GM19193 (cell line): Measurements from ENCODE around the gene CPZ.

Experiments used
- POLR2A ChIP-seq: IDR thresholded peaks from 4 replicates; pipeline ENCODE4 v1.6.1; 2011; ENCODE audit not compliant: insufficient read depth, insufficient read length; ENCODE audit errors: extremely low read depth

The CPZ gene

DNA sequence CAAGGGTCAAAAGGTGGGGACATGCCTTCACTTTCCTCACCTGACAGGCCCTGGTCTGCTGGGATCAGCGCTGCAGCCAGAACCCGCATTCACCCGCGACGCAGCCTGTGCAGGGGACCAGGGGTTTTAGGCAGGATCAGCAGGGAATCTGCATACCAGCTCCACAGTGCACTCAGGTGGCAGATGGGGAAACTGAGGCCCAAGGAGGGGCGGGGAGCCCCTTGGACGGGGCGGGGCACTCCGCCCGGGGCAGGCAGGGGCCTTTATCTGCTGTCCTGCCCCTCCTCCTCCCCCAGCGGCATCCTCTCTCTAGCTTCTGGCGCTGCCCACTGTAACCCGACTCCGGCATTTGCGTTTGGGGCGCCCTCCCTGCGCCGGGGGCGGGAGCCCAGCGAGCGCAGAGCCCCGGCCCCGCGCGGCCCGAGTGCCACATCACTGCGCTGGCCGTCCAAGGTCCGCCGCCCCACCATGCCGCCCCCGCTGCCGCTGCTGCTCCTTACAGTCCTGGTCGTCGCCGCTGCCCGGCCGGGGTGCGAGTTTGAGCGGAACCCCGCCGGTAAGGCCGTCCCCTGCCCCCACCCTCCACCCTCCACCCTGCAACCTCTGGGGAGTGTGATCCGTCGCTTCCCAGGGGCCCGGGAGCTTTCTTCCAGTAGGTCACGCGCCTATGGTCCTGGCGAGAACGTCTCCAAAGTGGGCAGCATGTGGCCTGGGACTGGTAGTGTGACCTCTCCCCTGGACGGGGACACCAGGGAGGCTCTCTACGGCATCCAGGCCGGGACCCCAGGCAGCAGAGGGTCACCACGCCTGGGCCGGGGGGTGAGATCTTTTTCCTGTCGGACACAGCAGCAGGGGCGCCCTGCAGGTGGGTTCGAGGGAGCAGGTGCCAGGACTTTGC, at the start of gene CPZ:
CPZ (plus strand) TSS at position 400 of the 898 bp plus-strand sequence; CDS start at position 469, 69 bp downstream.
- no peak for TF ChIP-seq POLR2A

DNA sequence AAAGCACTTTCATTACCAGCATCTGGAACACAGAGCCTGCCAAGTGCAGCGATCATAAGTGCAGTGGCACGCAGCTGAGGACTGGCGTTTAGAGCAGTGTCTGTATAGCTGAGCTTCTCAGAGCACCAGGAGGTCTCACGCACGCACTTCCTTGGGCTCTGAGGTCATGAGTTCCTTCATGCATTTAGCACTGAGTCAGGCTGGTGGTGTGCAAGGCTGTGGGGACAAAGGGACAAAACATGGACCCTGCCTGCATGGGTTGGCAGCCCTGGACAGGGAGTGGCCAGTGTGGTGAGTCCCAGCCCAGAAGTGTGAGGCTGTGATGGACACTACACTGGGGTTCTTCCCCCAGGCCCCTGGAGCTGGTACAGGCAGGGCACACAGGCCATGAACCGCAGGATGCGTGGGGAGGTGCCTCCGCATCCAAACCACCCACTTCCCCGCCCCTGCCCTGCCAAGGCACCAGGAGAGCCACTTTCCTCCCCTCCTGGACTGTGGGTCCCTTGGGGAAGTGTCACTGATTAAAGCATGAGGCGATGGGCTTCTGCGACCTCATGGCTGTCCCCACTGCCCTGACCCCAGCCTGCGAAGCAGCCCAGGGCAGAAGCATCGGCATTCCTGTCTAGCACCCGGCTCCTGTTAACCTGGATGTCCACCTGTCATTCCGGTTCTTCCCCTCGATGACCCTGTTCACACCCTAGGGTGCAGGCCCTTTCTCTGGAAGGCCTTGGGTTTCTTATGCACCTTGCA, 49.6 kb upstream of the CPZ start:
- no peak for TF ChIP-seq POLR2A

DNA sequence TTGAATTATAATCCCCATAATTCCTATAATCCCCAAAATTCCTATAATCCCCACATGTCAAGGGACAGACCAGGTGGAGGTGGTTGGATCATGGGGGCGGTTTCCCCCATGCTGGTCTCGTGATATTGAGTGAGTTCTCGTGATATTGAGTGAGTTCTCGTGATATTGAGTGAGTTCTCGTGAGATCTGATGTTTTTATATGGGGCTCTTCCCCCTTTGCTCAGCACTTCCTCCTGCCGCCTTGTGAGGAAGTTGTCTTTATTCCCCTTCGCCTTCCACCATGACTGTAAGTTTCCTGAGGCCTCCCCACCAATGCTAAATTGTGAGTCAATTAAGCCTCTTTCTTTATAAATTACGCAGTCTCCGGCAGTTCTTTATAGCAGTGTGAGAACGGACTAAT, 48.9 kb upstream of the CPZ start:
- no peak for TF ChIP-seq POLR2A

DNA sequence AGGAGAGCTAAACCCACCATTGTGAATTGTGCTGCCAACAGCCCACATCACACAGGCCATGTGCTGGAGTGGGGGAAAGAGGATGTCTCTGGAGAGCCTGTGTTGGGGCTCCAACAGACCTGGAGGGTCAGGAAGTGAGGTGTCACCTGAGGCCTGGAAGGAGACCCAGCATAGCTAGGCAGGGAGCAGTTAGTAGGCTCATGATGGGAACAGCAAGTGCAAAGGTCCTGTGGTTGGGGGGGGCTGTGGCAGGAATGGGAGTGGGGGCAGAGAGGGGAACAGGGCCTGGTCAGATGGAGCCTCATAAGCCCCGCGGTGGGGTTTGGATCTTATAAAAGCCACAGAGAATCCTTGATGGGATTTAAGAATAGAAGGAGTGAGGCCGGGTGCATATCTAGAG, 48.3 kb upstream of the CPZ start:
- TF ChIP-seq POLR2A: no peak

- no peak for TF ChIP-seq POLR2A
Measured at GRCh38 chr4:8544741-8545438, 47.7 kb upstream of the CPZ start.

GRCh38 chr4:8545439-8545765, 47.2 kb upstream of the CPZ start:
- TF ChIP-seq POLR2A: no peak

DNA sequence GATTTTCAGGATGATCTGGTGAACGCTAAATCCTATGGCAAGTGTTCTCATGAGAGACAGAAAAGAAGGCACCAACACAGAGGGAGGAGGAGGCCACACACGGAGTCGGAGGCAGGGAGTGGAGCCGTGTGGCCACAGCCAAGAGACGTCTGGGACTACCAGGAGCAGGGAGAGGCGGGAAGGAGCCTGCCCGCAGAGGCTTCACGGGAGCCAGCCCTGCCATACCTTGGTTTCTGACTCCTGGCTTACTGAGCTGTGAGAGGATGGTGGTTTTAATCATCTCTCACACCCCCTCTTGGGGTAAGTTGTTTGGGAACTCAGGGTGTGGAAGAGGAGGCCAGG, 45.8 kb upstream of the CPZ start:
- no peak for TF ChIP-seq POLR2A

DNA sequence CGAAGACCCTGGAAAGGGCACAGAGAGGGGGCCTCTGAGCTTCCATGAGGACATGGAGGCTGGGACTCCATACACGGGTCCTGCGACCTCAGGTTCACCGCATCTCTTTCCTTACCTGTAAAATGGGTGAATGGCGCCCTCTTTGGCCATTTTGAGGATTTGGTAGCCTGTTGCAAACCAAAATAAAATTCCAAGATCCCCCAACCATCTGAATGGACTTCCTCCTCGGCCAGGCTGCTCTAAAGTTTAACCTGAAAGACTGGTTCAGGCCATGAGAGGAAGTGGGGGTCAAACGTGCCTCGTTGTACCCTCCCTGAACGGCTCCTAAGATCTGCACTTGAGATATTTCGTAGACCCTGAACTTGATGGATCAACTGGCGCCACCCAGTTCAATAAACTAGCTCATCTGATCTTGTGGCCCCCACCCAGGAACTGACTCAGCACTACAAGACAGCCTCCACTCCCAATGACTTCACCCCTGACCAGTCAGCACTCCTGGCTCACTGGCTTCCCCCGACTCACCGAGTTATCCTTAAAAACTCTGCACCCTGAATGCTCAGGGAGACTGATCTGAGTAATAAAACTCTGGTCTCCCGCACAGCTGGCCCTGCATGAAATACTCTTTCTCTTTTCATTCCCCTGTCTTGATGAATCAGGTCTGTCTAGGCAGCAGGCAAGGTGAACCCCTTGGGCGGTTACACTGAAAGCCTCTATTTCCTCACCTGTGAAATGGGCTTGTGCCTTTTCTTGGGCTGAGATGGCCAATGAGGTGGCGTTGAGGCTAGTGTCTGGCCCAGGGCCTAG, 45.3 kb upstream of the CPZ start:
- no peak for TF ChIP-seq POLR2A

- no peak for TF ChIP-seq POLR2A
Measured at GRCh38 chr4:8547912-8548730, 44.4 kb upstream of the CPZ start.

GRCh38 chr4:8548731-8549351, 43.7 kb upstream of the CPZ start:
- no peak for TF ChIP-seq POLR2A

DNA sequence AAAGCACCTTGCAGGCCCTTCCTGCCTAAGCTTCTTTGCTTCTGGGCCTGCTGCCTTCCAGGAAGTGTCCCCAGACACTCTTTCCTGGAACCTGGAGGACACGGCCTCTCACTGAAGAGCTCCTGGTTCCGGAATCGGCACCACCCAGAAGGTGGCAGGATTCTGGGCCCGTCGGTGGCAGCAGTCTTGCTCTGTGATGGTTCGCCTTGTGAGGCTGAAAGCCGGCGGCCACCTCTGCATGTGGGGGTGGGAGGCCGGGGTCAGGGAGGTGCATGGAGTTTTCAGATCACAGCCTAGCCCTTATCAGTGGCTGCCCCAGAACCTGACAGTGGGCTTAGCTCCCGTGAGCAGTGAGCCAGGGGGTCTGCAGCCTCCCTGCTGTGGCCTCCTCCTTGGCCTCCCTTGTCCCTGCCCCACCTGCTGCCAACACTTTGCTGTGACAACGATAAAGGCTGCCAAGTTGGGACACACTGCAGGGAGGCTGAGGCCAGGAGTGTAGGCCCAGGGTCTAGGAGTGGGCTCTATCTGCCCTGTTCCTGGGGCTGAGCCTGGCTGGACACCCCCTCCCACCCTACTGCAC, 43.1 kb upstream of the CPZ start:
- no peak for TF ChIP-seq POLR2A

- no peak for TF ChIP-seq POLR2A
Measured at GRCh38 chr4:8550691-8551090, 41.9 kb upstream of the CPZ start.

GRCh38 chr4:8552024-8552423, 40.5 kb upstream of the CPZ start:
- no peak for TF ChIP-seq POLR2A

DNA sequence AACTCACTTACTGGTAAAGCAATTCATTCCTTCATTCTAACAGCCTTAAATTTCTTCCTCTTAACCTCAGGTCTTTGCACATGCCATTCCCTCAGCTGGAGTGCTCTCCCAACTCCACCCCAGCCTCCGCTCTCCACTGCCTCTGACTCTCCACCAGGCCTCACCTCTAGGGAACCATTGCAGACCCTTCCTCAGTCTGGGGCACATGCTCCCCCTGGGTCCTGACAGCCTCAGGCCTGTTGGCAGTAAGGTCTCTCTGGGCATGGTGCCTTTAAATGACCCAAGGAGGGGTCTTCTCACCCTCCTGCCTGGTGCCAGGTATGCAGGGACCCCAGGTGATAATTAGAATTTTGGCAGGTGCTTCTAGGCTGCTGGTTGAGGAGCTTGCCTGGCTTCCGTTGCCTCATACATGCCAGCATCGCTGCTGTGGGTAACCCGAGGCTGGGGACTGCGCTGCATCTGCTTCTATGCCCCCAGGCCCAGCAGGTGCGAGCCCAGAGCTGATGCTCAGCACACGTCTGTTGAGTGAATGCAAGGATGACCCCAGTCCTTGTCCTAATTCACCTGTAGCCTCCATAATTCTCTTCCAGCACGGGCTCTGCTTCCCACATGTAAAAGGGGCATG, 39.9 kb upstream of the CPZ start:
- no peak for TF ChIP-seq POLR2A

DNA sequence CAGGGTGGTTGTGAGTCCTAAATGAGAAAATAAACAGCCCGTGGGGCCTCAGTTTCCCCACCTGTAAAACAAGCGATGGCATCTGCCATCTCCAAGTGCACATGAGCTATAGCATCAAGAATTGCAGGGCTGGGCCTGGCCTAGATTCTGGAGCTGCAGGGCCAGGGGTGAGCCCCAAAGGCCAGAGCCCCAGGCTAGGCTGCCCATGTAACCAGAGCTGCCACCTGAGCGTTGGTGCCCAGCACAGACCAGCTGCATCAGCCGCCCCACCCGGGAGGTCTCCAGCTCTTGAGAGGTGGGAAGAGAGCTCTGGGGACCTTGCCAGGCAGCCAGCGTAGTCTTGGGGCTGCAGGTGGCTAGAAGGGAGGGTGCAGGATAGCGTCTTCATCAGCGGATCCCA, 39.3 kb upstream of the CPZ start:
- no peak for TF ChIP-seq POLR2A
